ENCODE results near the gene SEMA4D. TPM values are rescaled to one million over a fixed set of nuclear protein-coding genes. Genes with fewer than 3 reads are reported as not detected.

The SEMA4D gene
- total RNA-seq, 1 experiment from 2014 or later = 23.3 TPM

DNA sequence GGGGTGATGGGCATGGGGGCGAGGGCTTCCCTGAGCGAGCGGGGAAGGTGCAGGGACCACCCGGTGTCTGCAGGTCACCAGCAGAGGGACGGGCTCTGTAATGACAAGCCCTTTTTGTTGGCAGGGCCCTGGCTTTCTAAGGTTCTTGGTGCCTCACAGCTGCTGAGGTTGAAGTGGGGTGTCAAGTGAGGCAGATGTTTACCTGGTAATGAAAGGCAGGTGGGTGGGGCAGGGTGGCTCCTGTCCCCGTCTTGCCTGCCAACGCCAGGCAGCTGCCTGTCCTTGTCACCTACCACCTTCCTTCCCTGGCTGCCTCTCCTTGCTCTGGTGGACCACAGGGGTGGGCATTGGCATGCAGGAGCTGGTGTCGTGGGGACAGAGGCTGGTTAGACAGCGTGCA lies 41.0 kb upstream of the SEMA4D start:
- BruUV-seq (replicated peaks) = no TSS peak
- Mint-ChIP-seq H3K27ac (ENCODE audit: unreplicated experiment) (no peak overlapping the region), H3K27me3 (ENCODE audit: unreplicated experiment) (no peaks in the 10 kb centered on the region), H3K4me3 (ENCODE audit: low read depth, unreplicated experiment) (no peak overlapping the region), H3K9me3 (ENCODE audit: low read depth, unreplicated experiment) (no peaks in the 10 kb centered on the region), H3K36me3 (ENCODE audit: insufficient read depth, unreplicated experiment) (no peaks in the 10 kb centered on the region), H3K4me1 (ENCODE audit: low read depth, unreplicated experiment) (peaks cover 15% of the 10 kb centered on the region)
- DNase-seq = no peak
- TF ChIP-seq, protein P1, sequence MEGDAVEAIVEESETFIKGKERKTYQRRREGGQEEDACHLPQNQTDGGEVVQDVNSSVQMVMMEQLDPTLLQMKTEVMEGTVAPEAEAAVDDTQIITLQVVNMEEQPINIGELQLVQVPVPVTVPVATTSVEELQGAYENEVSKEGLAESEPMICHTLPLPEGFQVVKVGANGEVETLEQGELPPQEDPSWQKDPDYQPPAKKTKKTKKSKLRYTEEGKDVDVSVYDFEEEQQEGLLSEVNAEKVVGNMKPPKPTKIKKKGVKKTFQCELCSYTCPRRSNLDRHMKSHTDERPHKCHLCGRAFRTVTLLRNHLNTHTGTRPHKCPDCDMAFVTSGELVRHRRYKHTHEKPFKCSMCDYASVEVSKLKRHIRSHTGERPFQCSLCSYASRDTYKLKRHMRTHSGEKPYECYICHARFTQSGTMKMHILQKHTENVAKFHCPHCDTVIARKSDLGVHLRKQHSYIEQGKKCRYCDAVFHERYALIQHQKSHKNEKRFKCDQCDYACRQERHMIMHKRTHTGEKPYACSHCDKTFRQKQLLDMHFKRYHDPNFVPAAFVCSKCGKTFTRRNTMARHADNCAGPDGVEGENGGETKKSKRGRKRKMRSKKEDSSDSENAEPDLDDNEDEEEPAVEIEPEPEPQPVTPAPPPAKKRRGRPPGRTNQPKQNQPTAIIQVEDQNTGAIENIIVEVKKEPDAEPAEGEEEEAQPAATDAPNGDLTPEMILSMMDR (IDR thresholded peaks at IDR 0.05; ENCODE audit: unreplicated experiment) = no peak
- intact Hi-C loops (cut with micrococcal nuclease; ENCODE audit: unreplicated experiment) = no loop called here
- CTCF ChIA-PET = no interaction called here

DNA sequence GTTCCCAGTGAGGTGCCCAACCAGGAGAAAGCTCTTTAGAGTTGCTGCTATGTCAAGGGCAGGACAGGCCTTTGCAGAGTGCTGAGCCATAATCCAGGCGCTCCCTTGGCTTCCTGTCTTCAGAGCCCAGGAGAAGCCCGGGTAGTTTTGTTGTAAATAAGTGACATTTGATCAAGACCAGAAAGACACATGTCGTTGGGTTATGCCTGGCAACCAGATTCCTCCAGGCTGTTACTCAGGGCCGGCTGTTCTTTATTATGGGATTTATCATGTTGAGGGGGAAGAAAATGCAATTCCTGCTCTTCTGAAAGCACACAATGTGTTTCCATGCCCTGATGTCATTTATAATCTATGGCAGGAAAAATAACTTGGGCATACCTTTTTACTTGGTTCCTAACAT lies 39.3 kb upstream of the SEMA4D start:
- H3K4me1 Mint-ChIP-seq (ENCODE audit: low read depth, unreplicated experiment) = peaks cover 22% of the 10 kb centered on the region
- BruUV-seq (replicated peaks) = no TSS peak
- CTCF ChIA-PET = no interaction called here

DNA sequence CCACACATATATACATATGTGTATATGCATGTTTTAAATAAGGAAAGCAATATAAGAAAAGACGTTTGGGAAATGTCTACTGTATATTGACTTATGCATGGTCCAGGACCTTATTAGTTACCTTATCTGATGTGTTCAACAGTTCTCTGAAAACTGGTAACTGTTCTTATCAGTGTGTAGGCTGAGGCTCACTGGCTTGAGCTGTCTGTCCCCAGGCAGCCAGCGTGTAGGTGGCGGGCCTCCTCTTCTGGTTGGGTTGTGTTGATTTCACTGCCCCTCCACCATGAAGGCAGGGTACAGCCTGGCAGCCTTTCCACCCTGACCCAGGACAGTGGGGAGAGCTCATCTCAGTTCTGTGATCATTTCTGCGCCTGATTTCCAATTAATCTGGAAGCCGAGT lies 38.7 kb upstream of the SEMA4D start:
- BruUV-seq (replicated peaks) = no TSS peak
- TF ChIP-seq, protein P1 (IDR thresholded peaks at IDR 0.05; ENCODE audit: unreplicated experiment) = no peak
- Mint-ChIP-seq H3K27me3 (ENCODE audit: unreplicated experiment) (no peaks in the 10 kb centered on the region), H3K4me3 (ENCODE audit: low read depth, unreplicated experiment) (no peak overlapping the region), H3K9me3 (ENCODE audit: low read depth, unreplicated experiment) (no peaks in the 10 kb centered on the region), H3K36me3 (ENCODE audit: insufficient read depth, unreplicated experiment) (no peaks in the 10 kb centered on the region), H3K4me1 (ENCODE audit: low read depth, unreplicated experiment) (peaks cover 20% of the 10 kb centered on the region), H3K27ac (ENCODE audit: unreplicated experiment) (no peak overlapping the region)
- CTCF ChIA-PET = no interaction called here
- DNase-seq = no peak
- intact Hi-C loops (cut with micrococcal nuclease; ENCODE audit: unreplicated experiment) = no loop called here

More for the DNA sequence above, 39.3 kb upstream of the SEMA4D start:
- Mint-ChIP-seq H3K36me3 (ENCODE audit: insufficient read depth, unreplicated experiment) (no peaks in the 10 kb centered on the region), H3K27me3 (ENCODE audit: unreplicated experiment) (no peaks in the 10 kb centered on the region), H3K27ac (ENCODE audit: unreplicated experiment) (no peak overlapping the region), H3K4me3 (ENCODE audit: low read depth, unreplicated experiment) (no peak overlapping the region), H3K9me3 (ENCODE audit: low read depth, unreplicated experiment) (no peaks in the 10 kb centered on the region)
- intact Hi-C loops (cut with micrococcal nuclease; ENCODE audit: unreplicated experiment) = no loop called here
- DNase-seq = no peak
- TF ChIP-seq, protein P1 (IDR thresholded peaks at IDR 0.05; ENCODE audit: unreplicated experiment) = no peak

DNA sequence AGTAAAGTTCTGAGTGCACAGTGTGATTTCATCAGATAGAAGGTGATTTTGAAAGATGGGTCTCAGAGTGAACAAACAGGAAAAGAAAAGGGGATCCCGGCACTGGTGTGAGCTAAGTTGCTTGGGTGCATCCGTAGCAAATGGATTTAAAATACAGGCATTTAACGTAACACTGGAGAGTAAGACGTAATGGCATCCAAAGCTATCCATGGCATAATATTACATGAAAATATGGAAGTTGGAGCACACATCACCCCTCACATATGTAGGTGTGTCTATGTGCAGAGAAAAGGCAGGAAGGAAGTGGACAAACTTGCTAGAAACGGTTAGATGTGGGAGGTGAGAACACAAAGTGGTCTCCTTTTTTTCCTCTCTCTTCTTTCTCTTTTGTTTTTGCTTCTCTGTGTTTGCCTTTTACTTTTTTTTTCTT lies 38.2 kb upstream of the SEMA4D start:
- no TSS peak for BruUV-seq (replicated peaks)
- intact Hi-C loops (cut with micrococcal nuclease; ENCODE audit: unreplicated experiment) = no loop called here
- Mint-ChIP-seq H3K27me3 (ENCODE audit: unreplicated experiment) (no peaks in the 10 kb centered on the region), H3K9me3 (ENCODE audit: low read depth, unreplicated experiment) (no peaks in the 10 kb centered on the region), H3K4me3 (ENCODE audit: low read depth, unreplicated experiment) (no peak overlapping the region), H3K4me1 (ENCODE audit: low read depth, unreplicated experiment) (peaks cover 16% of the 10 kb centered on the region), H3K36me3 (ENCODE audit: insufficient read depth, unreplicated experiment) (no peaks in the 10 kb centered on the region), H3K27ac (ENCODE audit: unreplicated experiment) (no peak overlapping the region)
- no peak for DNase-seq
- TF ChIP-seq, protein P1 (IDR thresholded peaks at IDR 0.05; ENCODE audit: unreplicated experiment) = no peak
- CTCF ChIA-PET = no interaction called here

Measured in Calu3 (cell line).